Neuronal stem cell (in vitro differentiated cells): ENCODE data around the gene UPF2.

Source experiments
- DNase-seq: peaks from one replicate; pipeline ENCODE4 v3.0.0-alpha.2; 2013; ENCODE audit warnings: low spot score
- H2AFZ ChIP-seq: one replicate; pipeline ENCODE4 v1.6.1; 2013; ENCODE audit warnings: mild to moderate bottlenecking, low read length, inconsistent platforms
- H2AK5ac ChIP-seq: 2 replicates; pipeline ENCODE4 v1.6.1; 2013; ENCODE audit warnings: low read depth, mild to moderate bottlenecking, inconsistent platforms, low read length, moderate library complexity, mixed read lengths
- H2BK120ac ChIP-seq: 2 replicates; pipeline ENCODE4 v1.6.1; 2013; ENCODE audit warnings: low read depth, mild to moderate bottlenecking, inconsistent platforms, low read length, moderate library complexity, mixed read lengths
- H2BK12ac ChIP-seq: one replicate; pipeline ENCODE4 v1.6.1; 2013; ENCODE audit warnings: low read length, inconsistent platforms
- H2BK15ac ChIP-seq: 2 replicates; pipeline ENCODE4 v1.6.1; 2013; ENCODE audit warnings: mild to moderate bottlenecking, low read length, inconsistent platforms, mixed read lengths
- H2BK5ac ChIP-seq: one replicate; pipeline ENCODE4 v1.6.1; 2013; ENCODE audit warnings: inconsistent platforms, mild to moderate bottlenecking, low read length, moderate library complexity
- H3K14ac ChIP-seq: one replicate; pipeline ENCODE4 v1.6.1; 2013; ENCODE audit warnings: low read length, inconsistent platforms
- H3K18ac ChIP-seq: 2 replicates; pipeline ENCODE4 v1.6.1; 2013; ENCODE audit warnings: low read length, inconsistent platforms
- H3K23ac ChIP-seq: 2 replicates; pipeline ENCODE4 v1.6.1; 2013; ENCODE audit warnings: low read depth, mild to moderate bottlenecking, mixed read lengths, low read length, inconsistent platforms; ENCODE audit not compliant: poor library complexity
- H3K27ac ChIP-seq: replicated peaks from 3 replicates; pipeline ENCODE4 v1.5.1; 2013; ENCODE audit warnings: low read length, inconsistent platforms
- H3K27me3 ChIP-seq, 3 experiments: 2 replicates each; pipeline ENCODE4 v1.6.1; 2013; ENCODE audit warnings: low read length in 3 of 3, mild to moderate bottlenecking in 2 of 3, inconsistent platforms in 1 of 3, low read depth in 1 of 3, mixed read lengths in 1 of 3, moderate library complexity in 1 of 3; ENCODE audit not compliant: control insufficient read depth in 3 of 3, insufficient read depth in 3 of 3
- H3K36me3 ChIP-seq, 2 donors: replicated peaks in 1 of 2; 2 replicates each; pipeline ENCODE4 v1.6.1; 2013; ENCODE audit warnings: low read length in 2 of 2; ENCODE audit not compliant: control insufficient read depth in 2 of 2, insufficient read depth in 2 of 2
- H3K4ac ChIP-seq: 2 replicates; pipeline ENCODE4 v1.6.1; 2013; ENCODE audit warnings: inconsistent platforms, mild to moderate bottlenecking, low read length, moderate library complexity
- H3K4me1 ChIP-seq, 2 donors: 1 replicate in 1 of 2; 2 replicates in 1 of 2; pipeline ENCODE4 v1.6.1; 2013; ENCODE audit warnings: low read length in 2 of 2, low read depth in 1 of 2; ENCODE audit not compliant: control insufficient read depth in 2 of 2, insufficient read depth in 1 of 2
- H3K4me2 ChIP-seq: one replicate; pipeline ENCODE4 v1.6.1; 2013; ENCODE audit warnings: mild to moderate bottlenecking, low read length, inconsistent platforms; ENCODE audit not compliant: insufficient read depth, poor library complexity, severe bottlenecking
- H3K4me3 ChIP-seq, 2 donors: 2 replicates each; pipeline ENCODE4 v1.5.1; 2013; ENCODE audit warnings: low read length in 2 of 2, mild to moderate bottlenecking in 2 of 2, inconsistent platforms in 1 of 2, moderate library complexity in 1 of 2
- H3K79me1 ChIP-seq: one replicate; pipeline ENCODE4 v1.6.1; 2013; ENCODE audit warnings: low read depth, mild to moderate bottlenecking, inconsistent platforms, low read length, moderate library complexity
- H3K9ac ChIP-seq: one replicate; pipeline ENCODE4 v1.6.1; 2013; ENCODE audit warnings: mild to moderate bottlenecking, low read depth, low read length, inconsistent platforms; ENCODE audit not compliant: poor library complexity
- H3K9me3 ChIP-seq, 2 donors: replicated peaks in 1 of 2; 2 replicates each; pipeline versions ENCODE3 to v1.6.1; 2013; ENCODE audit warnings: low read length in 2 of 2, mild to moderate bottlenecking in 2 of 2, inconsistent platforms in 1 of 2, low read depth in 1 of 2, mixed read lengths in 1 of 2, moderate library complexity in 1 of 2; ENCODE audit not compliant: control insufficient read depth in 2 of 2, insufficient read depth in 1 of 2
- H4K8ac ChIP-seq: one replicate; pipeline ENCODE4 v1.6.1; 2013; ENCODE audit warnings: low read depth, mild to moderate bottlenecking, inconsistent platforms, low read length, moderate library complexity
- H4K91ac ChIP-seq: one replicate; pipeline ENCODE4 v1.6.1; 2013; ENCODE audit warnings: low read length, low read depth, mild to moderate bottlenecking, inconsistent platforms; ENCODE audit not compliant: poor library complexity
- WGBS, 2 donors: extraction: QIAGEN DNeasy Blood & Tissue Kit; methylation state at CpG; one replicate each; pipeline ENCODE4 v1.1.7; 2013; ENCODE audit warnings: missing lambda C conversion rate in 2 of 2, mixed read lengths in 1 of 2; ENCODE audit not compliant: insufficient read length in 2 of 2, insufficient replicate concordance in 1 of 2; ENCODE audit errors: extremely low coverage in 2 of 2; 5-methylcytosine and 5-hydroxymethylcytosine counted together

Gene UPF2

GRCh38 chr10:11946652-11947051 lies 96.0 kb downstream of the UPF2 start:
- H3K4me3 ChIP-seq = no peak overlapping the region
- H3K23ac ChIP-seq = peak overlapping the region; percentile 55
- no peak overlapping the region for H4K91ac ChIP-seq
- H3K36me3 ChIP-seq = peaks cover 8 to 78% of the 10 kb centered on the region in 2 donors
- no peak overlapping the region for H4K8ac ChIP-seq
- no peak overlapping the region for H2BK120ac ChIP-seq
- H3K27me3 ChIP-seq = no peaks in the 10 kb centered on the region
- H3K14ac ChIP-seq = no peak overlapping the region
- H3K18ac ChIP-seq = no peak overlapping the region
- H2AK5ac ChIP-seq = no peak overlapping the region
- DNase-seq = no peak
- no peak overlapping the region for H3K4ac ChIP-seq
- no peak overlapping the region for H3K4me2 ChIP-seq
- H3K27ac ChIP-seq = no peak overlapping the region
- no peak overlapping the region for H2AFZ ChIP-seq
- H3K79me1 ChIP-seq = no peaks in the 10 kb centered on the region
- no peak overlapping the region for H2BK12ac ChIP-seq
- no peak overlapping the region for H2BK5ac ChIP-seq
- peaks cover 0 to 2% of the 10 kb centered on the region in 2 donors for H3K4me1 ChIP-seq
- no peaks in the 10 kb centered on the region for H3K9me3 ChIP-seq
- no peak overlapping the region for H3K9ac ChIP-seq
- no peak overlapping the region for H2BK15ac ChIP-seq
- WGBS, 2 donors = 100% methylated on average over 2 of the region's 8 CpGs

GRCh38 chr10:11936389-11937152 lies 106.0 kb downstream of the UPF2 start:
- no peak overlapping the region for H2BK5ac ChIP-seq
- no peaks in the 10 kb centered on the region for H3K79me1 ChIP-seq
- WGBS, 2 donors = no CpG with 5 or more reads among the region's 8 CpGs
- H3K9me3 ChIP-seq = no peaks in the 10 kb centered on the region
- H3K23ac ChIP-seq = no peak overlapping the region
- H3K36me3 ChIP-seq = peaks cover 9 to 69% of the 10 kb centered on the region in 2 donors
- no peak overlapping the region for H3K18ac ChIP-seq
- H2AK5ac ChIP-seq = no peak overlapping the region
- no peak overlapping the region for H2BK120ac ChIP-seq
- DNase-seq = no peak
- H2BK15ac ChIP-seq = no peak overlapping the region
- H3K4me2 ChIP-seq = no peak overlapping the region
- no peak overlapping the region for H4K91ac ChIP-seq
- H3K14ac ChIP-seq = no peak overlapping the region
- peaks cover 0 to 2% of the 10 kb centered on the region in 2 donors for H3K4me1 ChIP-seq
- H3K27me3 ChIP-seq = no peaks in the 10 kb centered on the region
- H2BK12ac ChIP-seq = no peak overlapping the region
- no peak overlapping the region for H2AFZ ChIP-seq
- no peak overlapping the region for H4K8ac ChIP-seq
- no peak overlapping the region for H3K4ac ChIP-seq
- H3K4me3 ChIP-seq = no peak overlapping the region
- H3K9ac ChIP-seq = no peak overlapping the region
- H3K27ac ChIP-seq = no peak overlapping the region

GRCh38 chr10:11934262-11934661 lies 108.3 kb downstream of the UPF2 start:
- no peak overlapping the region for H2BK120ac ChIP-seq
- no peaks in the 10 kb centered on the region for H3K79me1 ChIP-seq
- no peaks in the 10 kb centered on the region for H3K9me3 ChIP-seq
- no peak overlapping the region for H3K4ac ChIP-seq
- H3K23ac ChIP-seq = no peak overlapping the region
- no peak overlapping the region for H2BK5ac ChIP-seq
- H3K27ac ChIP-seq = no peak overlapping the region
- no peak overlapping the region for H2BK15ac ChIP-seq
- no peak overlapping the region for H3K9ac ChIP-seq
- H3K36me3 ChIP-seq = peaks cover 15 to 73% of the 10 kb centered on the region in 2 donors
- no peak overlapping the region for H3K18ac ChIP-seq
- H3K14ac ChIP-seq = no peak overlapping the region
- no peak overlapping the region for H2AK5ac ChIP-seq
- no CpG with 5 or more reads among the region's 7 CpGs for WGBS, 2 donors
- H2BK12ac ChIP-seq = no peak overlapping the region
- H2AFZ ChIP-seq = no peak overlapping the region
- no peak overlapping the region for H4K8ac ChIP-seq
- no peak overlapping the region for H3K4me2 ChIP-seq
- H3K27me3 ChIP-seq = no peaks in the 10 kb centered on the region
- H3K4me3 ChIP-seq = no peak overlapping the region
- no peak overlapping the region for H4K91ac ChIP-seq
- no peak for DNase-seq
- H3K4me1 ChIP-seq = peaks cover 0 to 2% of the 10 kb centered on the region in 2 donors

GRCh38 chr10:11933577-11934223 lies 108.9 kb downstream of the UPF2 start:
- no peak overlapping the region for H3K4ac ChIP-seq
- H3K9ac ChIP-seq = no peak overlapping the region
- no peak overlapping the region for H4K8ac ChIP-seq
- no peak overlapping the region for H3K23ac ChIP-seq
- H3K4me3 ChIP-seq = no peak overlapping the region
- H3K4me1 ChIP-seq = peaks cover 0 to 2% of the 10 kb centered on the region in 2 donors
- H4K91ac ChIP-seq = no peak overlapping the region
- no peak overlapping the region for H2BK15ac ChIP-seq
- H3K14ac ChIP-seq = no peak overlapping the region
- H2AFZ ChIP-seq = no peak overlapping the region
- no peak overlapping the region for H3K4me2 ChIP-seq
- H2BK5ac ChIP-seq = no peak overlapping the region
- no peak overlapping the region for H2BK120ac ChIP-seq
- no peak overlapping the region for H3K18ac ChIP-seq
- no peaks in the 10 kb centered on the region for H3K9me3 ChIP-seq
- WGBS, 2 donors = no CpG with 5 or more reads among the region's 3 CpGs
- no peak for DNase-seq
- no peak overlapping the region for H2BK12ac ChIP-seq
- H3K36me3 ChIP-seq = peaks cover 17 to 75% of the 10 kb centered on the region in 2 donors
- no peak overlapping the region for H3K27ac ChIP-seq
- H3K79me1 ChIP-seq = no peaks in the 10 kb centered on the region
- no peak overlapping the region for H2AK5ac ChIP-seq
- H3K27me3 ChIP-seq = no peaks in the 10 kb centered on the region
